ENCODE results near the gene EVX2. TPM values are rescaled to one million over a fixed set of nuclear protein-coding genes. Genes with fewer than 3 reads are reported as not detected.

Gene EVX2
- total and polyA plus RNA-seq, 9 of the 15 experiments (the other 6 are each of a cell fraction or from before 2014, with no cell fraction given): not detected

GRCh38 chr2:176081837-176082524 is 1.8 kb downstream of the EVX2 start (continued):
- TF ChIP-seq ZBTB40 (IDR thresholded peaks at IDR 0.05) (no peak), ZBTB40 (CRISPR knock-in tag; IDR thresholded peaks at IDR 0.05) (no peak), ZFP36 (IDR thresholded peaks at IDR 0.05; ENCODE audit: low read depth, low read length, partially characterized antibody) (no peak), HNRNPL (IDR thresholded peaks at IDR 0.05; ENCODE audit: low read depth, low read length) (no peak), CREB1 (IDR thresholded peaks at IDR 0.05) (no peak), CREB1 (CRISPR knock-in tag; IDR thresholded peaks at IDR 0.05) (no peak), MCM3 (IDR thresholded peaks at IDR 0.05) (no peak), CBX2 (IDR thresholded peaks at IDR 0.05; ENCODE audit: insufficient read depth, low read length, poor library complexity, severe bottlenecking) (no peak)
